Astrocyte of the spinal cord (primary cell): ENCODE measurements around the gene RAB25.
A peak's percentile ranks its signal among the peaks of the same experiment; 100 is the strongest.
"Not testable (repeated sequence)": the region's sequence is repeated elsewhere in the genome, so short reads cannot be mapped to it uniquely, and the experiment has no call there.

Source experiments
- DNase-seq: peaks from one replicate; pipeline ENCODE4 v3.0.0; 2011; ENCODE audit warnings: low read depth, low spot score
- H3K4me3 ChIP-seq: 2 replicates; pipeline ENCODE4 v1.5.1; 2011; ENCODE audit warnings: low read depth, mild to moderate bottlenecking, low read length, moderate library complexity
- in situ Hi-C: cut with HindIII; loops from 2 replicates; pipeline ENCODE4 v1.10.0; 2017; ENCODE audit warnings: low sequenced_read_pairs
- TF ChIP-seq, protein P1 (sequence below): IDR thresholded peaks from 2 replicates; pipeline ENCODE4 v1.5.1; 2012; ENCODE audit warnings: low read depth, mild to moderate bottlenecking, low read length, inconsistent platforms

RAB25 gene

DNA sequence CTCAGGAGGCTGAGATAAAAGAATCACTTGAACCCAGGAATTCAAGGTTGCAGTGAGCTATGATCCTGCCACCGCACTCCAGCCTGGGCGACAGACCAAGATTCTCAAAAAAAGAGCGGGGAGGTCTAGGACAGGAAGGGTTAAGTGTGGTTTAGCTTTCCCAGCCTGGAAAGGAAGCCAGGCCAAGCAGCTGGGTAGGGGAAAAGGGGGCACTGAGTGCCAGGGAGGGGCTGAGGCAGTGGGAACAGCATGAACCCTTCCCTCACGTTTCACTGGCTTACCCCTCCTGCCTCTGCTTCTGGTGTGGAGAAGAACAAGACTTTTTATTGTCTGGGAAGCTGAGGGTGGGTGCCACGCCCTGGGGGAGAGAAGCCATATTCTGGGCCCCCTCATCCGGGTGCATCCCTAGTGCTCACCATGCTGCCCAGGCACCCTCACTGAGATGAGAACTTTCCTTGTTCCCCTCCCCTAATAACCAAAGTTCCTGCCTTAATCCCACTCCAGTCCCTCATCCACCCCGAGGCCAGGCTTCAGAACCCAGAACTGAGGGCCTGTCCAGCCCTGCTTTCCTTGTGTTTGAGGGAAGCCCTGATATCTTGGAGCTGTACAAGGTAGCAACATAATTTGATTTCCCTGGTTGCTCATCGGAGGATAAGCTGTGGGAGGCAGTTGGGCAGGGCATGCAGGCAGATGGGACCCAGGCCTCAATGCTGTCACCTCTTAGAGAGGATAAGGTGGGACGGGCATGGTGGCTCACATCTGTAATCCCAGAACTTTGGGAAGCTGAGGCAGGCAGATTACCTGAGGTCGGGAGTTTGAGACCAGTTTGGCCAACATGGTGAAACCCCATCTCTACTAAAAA lies 51.5 kb downstream of the RAB25 start:
- DNase-seq: no peak
- H3K4me3 ChIP-seq: no peak overlapping the region
- in situ Hi-C loops: no loop called here
- TF ChIP-seq, protein P1, sequence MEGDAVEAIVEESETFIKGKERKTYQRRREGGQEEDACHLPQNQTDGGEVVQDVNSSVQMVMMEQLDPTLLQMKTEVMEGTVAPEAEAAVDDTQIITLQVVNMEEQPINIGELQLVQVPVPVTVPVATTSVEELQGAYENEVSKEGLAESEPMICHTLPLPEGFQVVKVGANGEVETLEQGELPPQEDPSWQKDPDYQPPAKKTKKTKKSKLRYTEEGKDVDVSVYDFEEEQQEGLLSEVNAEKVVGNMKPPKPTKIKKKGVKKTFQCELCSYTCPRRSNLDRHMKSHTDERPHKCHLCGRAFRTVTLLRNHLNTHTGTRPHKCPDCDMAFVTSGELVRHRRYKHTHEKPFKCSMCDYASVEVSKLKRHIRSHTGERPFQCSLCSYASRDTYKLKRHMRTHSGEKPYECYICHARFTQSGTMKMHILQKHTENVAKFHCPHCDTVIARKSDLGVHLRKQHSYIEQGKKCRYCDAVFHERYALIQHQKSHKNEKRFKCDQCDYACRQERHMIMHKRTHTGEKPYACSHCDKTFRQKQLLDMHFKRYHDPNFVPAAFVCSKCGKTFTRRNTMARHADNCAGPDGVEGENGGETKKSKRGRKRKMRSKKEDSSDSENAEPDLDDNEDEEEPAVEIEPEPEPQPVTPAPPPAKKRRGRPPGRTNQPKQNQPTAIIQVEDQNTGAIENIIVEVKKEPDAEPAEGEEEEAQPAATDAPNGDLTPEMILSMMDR: no peak

DNA sequence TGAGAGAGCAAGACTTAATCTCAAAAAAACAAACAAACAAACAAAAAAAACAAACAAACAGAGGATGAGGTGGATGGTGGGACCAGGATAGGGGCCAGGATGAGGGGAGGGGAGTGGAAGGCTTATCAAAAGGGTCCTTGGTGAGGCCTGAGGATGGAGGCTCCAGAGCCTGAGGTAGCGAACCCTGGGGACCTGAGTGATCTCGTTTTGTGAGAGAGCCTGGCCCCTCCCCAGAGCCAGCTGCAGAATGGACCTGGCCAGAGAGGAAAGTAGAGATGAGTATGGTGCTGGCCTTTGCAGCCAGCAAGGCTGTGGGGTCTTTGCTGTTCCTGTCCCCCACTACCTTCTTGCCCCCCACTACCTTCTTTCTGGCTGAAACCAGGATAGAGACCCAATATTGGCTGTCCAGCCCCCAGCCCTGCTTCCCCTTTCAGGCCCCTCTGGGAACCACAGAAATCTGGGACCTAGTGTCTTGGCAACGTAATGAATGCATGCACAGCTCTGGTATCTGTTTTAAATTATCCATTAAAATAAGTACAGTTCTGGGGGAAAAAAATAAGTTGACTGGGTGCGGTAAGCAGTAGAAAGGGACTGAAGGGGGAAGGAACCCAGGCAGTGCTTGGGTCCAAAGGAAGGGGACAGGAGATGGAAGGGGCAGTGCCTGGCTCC lies 52.5 kb downstream of the RAB25 start:
- TF ChIP-seq, protein P1: no peak
- in situ Hi-C loops: no loop called here
- no peak overlapping the region for H3K4me3 ChIP-seq
- DNase-seq: peak; percentile 54

DNA sequence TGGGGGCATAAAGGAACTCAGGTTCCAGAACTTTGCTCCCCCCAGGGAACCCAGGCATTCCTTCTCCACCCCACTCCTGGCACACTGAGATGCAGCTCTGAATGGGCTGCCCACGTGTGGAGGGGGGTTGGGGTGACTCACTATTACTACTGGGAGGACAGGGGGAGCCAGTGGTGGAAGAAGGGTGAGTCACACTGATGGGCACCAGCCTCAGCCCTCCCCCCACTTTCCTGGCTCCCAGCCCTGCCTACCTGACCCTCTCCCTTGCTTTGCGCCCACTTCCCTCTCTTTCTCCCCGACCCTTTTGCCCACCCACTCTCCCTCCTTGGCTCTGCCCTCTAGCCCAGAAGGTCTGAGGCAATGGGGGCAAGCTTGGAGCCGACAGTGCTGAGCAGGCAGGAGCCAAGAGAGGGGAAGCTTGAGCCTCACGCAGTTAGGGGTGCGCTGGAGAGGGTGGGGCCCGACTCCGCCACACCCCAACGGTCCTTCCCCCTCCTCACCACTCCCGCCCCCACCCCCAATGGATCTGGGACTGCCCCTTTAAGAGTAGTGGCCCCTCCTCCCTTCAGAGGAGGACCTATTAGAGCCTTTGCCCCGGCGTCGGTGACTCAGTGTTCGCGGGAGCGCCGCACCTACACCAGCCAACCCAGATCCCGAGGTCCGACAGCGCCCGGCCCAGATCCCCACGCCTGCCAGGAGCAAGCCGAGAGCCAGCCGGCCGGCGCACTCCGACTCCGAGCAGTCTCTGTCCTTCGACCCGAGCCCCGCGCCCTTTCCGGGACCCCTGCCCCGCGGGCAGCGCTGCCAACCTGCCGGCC lies 53.4 kb downstream of the RAB25 start, which contains the start of gene LMNA:
LMNA (plus strand) TSS at position 611 of the 818 bp plus-strand sequence. CDS start 208 bp downstream, outside the sequence.
- peak; percentile 97 for DNase-seq
- TF ChIP-seq, protein P1: no peak
- in situ Hi-C loops: no loop called here
- H3K4me3 ChIP-seq: peak within 1 kb of the TSS; percentile 94

DNA sequence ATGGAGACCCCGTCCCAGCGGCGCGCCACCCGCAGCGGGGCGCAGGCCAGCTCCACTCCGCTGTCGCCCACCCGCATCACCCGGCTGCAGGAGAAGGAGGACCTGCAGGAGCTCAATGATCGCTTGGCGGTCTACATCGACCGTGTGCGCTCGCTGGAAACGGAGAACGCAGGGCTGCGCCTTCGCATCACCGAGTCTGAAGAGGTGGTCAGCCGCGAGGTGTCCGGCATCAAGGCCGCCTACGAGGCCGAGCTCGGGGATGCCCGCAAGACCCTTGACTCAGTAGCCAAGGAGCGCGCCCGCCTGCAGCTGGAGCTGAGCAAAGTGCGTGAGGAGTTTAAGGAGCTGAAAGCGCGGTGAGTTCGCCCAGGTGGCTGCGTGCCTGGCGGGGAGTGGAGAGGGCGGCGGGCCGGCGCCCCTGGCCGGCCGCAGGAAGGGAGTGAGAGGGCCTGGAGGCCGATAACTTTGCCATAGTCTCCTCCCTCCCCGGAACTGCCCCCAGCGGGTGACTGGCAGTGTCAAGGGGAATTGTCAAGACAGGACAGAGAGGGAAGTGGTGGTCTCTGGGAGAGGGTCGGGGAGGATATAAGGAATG lies 54.1 kb downstream of the RAB25 start:
- DNase-seq: no peak

DNA sequence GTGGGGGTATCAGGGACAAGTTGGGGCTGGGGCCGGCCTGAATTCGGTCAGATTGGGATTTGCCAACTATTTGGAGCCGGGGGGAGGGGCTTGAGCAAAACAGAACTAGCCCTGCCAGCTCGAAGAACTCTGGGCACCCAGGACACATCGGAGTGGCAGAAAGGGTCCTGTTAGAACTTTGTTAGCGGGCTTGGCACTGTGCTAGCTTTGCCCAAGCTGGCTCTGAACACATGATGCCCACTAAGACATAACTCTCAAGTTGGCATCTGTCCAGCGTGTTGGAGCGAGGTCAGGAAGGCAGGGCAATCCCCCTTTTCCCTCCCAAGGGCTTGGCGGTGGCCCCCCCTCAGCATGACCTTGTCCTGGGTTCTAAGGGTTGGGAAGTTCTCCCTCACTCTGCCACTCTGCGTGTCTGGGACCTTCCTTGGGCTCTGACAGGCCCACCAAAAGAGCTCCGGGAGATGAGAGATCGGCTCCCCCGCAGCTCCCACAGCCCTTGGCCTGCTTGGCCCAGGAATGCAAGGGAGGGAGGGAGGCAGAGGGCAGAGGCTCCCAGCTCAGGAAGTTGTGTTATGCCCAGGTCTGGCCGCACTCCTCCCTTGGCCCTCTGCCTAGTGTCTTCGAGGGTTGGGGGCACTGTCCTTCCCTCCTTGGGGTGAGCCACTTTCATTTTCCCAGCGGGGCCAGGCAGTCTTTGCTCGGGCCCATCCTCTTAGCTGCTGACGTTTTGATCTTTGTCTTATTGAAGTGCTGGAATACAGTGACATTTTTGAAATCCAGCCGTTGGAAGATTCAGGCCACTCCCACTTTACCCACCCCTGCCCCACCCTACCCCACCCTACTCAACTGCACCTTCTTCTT lies 54.8 kb downstream of the RAB25 start:
- in situ Hi-C loops: no loop called here
- peak; percentile 66 for DNase-seq
- TF ChIP-seq, protein P1: no peak
- peak overlapping the region; percentile 94 for H3K4me3 ChIP-seq

More for the DNA sequence above, 54.1 kb downstream of the RAB25 start:
- in situ Hi-C loops: no loop called here
- TF ChIP-seq, protein P1: no peak
- H3K4me3 ChIP-seq: peak overlapping the region; percentile 94

DNA sequence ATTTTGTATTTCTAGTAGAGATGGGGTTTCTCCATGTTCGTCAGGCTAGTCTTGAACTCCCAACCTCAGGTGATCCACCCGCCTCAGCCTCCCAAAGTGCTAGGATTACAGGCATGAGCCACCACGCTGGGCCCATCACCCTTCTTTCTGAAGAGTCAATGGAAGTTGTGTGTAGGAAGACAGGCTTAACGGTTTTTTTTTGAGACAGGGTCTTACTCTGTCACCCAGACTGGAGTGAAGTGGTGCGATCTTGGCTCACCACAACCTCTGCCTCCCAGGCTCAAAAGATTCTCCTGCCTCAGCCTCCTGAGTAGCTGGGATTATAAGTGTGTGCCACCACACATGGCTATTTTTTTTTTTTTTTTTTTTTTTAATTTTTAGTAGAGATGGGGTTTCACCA lies 55.8 kb downstream of the RAB25 start:
- DNase-seq, in situ Hi-C loops: not testable (repeated sequence)
- H3K4me3 ChIP-seq: peak overlapping the region; percentile 94
